ENCODE measurements around the gene DBF4B. TPM values are rescaled to one million over a fixed set of nuclear protein-coding genes. Genes with fewer than 3 reads are reported as not detected.
"Not testable (repeated sequence)": the region's sequence is repeated elsewhere in the genome, so short reads cannot be mapped to it uniquely, and the experiment has no call there.

The DBF4B gene
- 10 to 100 TPM in 3 of 8 experiments, 1 to 10 TPM in 5; 2.8 to 20.0 (median 6.1) TPM for total RNA-seq

- H3K27ac ChIP-seq: peak within 1 kb of the TSS; percentile 69 to 80
- H3K4me3 ChIP-seq: peak within 1 kb of the TSS; percentile 45 to 77 (median 54)
- H3K4me1 ChIP-seq (replicated peaks in 1 of 2): peaks cover 0 to 15% of the 10 kb centered on the region in 2 donors
- 0 to 2% (median 0%) methylated on average over 5 to 49 of the region's 52 CpGs; no CpG with 5 or more reads in 1 of the 10 experiments for WGBS, 10 experiments
- peak; percentile 80 to 92 (median 88) for ATAC-seq (replicated peaks in 6 of 8)
- in situ Hi-C loops (cut with MboI; ENCODE audit: low pct_unique_long_range_greater_than_20kb in 2 of 9, low sequenced_read_pairs in 9 of 9, unreplicated experiment in 9 of 9): no loop called here
These were observed at the start of gene DBF4B for GRCh38 chr17:44708401-44709263. Gene DBF4B, plus strand, starts transcription at chr17:44708665. Its CDS starts 156 bp downstream, at chr17:44708821.

- no peak for ATAC-seq (replicated peaks in 6 of 8)
- Histone ChIP-seq H3K4me1 (replicated peaks in 1 of 2) (no peaks in the 10 kb centered on the region), H3K4me3 (no peak overlapping the region), H3K27ac (no peak overlapping the region)
- WGBS, 10 experiments: 84 to 100% (median 100%) methylated on average over 1 to 2 of the region's 2 CpGs; no CpG with 5 or more reads in 4 of the 10 experiments
- in situ Hi-C loops (cut with MboI; ENCODE audit: low pct_unique_long_range_greater_than_20kb in 2 of 9, low sequenced_read_pairs in 9 of 9, unreplicated experiment in 9 of 9): loop anchor here in 1 of 9 experiments (25.0 kb wide), 1 partner anchor 250 kb away; no protein-coding TSS in a partner anchor
These were observed 46.6 kb upstream of the DBF4B start for GRCh38 chr17:44661835-44662234.

- Histone ChIP-seq H3K4me1 (replicated peaks in 1 of 2) (no peaks in the 10 kb centered on the region), H3K4me3 (no peak overlapping the region), H3K27ac (no peak overlapping the region)
- WGBS, 10 experiments: 25 to 91% (median 73%) methylated on average over 1 of the region's 1 CpG; no CpG with 5 or more reads in 2 of the 10 experiments
- in situ Hi-C loops (cut with MboI; ENCODE audit: low pct_unique_long_range_greater_than_20kb in 2 of 9, low sequenced_read_pairs in 9 of 9, unreplicated experiment in 9 of 9): loop anchor here in 1 of 9 experiments (25.0 kb wide), 1 partner anchor 251 kb away; no protein-coding TSS in a partner anchor
- no peak for ATAC-seq (replicated peaks in 6 of 8)
These were observed 45.4 kb upstream of the DBF4B start for GRCh38 chr17:44663095-44663494.

- WGBS, 10 experiments: 50 to 100% (median 90%) methylated on average over 1 of the region's 1 CpG; no CpG with 5 or more reads in 4 of the 10 experiments
- H3K4me1 ChIP-seq (replicated peaks in 1 of 2): no peaks in the 10 kb centered on the region
- no peak overlapping the region for H3K27ac ChIP-seq
- no peak for ATAC-seq (replicated peaks in 6 of 8)
- H3K4me3 ChIP-seq: no peak overlapping the region
- in situ Hi-C loops (cut with MboI; ENCODE audit: low pct_unique_long_range_greater_than_20kb in 2 of 9, low sequenced_read_pairs in 9 of 9, unreplicated experiment in 9 of 9): loop anchor here in 1 of 9 experiments (25.0 kb wide), 1 partner anchor 253 kb away; no protein-coding TSS in a partner anchor
These were observed 43.6 kb upstream of the DBF4B start for GRCh38 chr17:44664867-44665266.

- in situ Hi-C loops (cut with MboI; ENCODE audit: low pct_unique_long_range_greater_than_20kb in 2 of 9, low sequenced_read_pairs in 9 of 9, unreplicated experiment in 9 of 9): loop anchor here in 1 of 9 experiments (25.0 kb wide), 1 partner anchor 254 kb away; no protein-coding TSS in a partner anchor
- ATAC-seq (replicated peaks in 6 of 8): no peak
- Histone ChIP-seq H3K4me1 (replicated peaks in 1 of 2) (no peaks in the 10 kb centered on the region), H3K27ac (no peak overlapping the region), H3K4me3 (no peak overlapping the region)
- WGBS, 10 experiments: 60 to 100% (median 86%) methylated on average over 1 of the region's 1 CpG; no CpG with 5 or more reads in 1 of the 10 experiments
These were observed 42.5 kb upstream of the DBF4B start for GRCh38 chr17:44666006-44666405.

- no peak overlapping the region for H3K27ac ChIP-seq
- in situ Hi-C loops (cut with MboI; ENCODE audit: low pct_unique_long_range_greater_than_20kb in 2 of 9, low sequenced_read_pairs in 9 of 9, unreplicated experiment in 9 of 9): loop anchor here in 1 of 9 experiments (25.0 kb wide), 1 partner anchor 260 kb away; no protein-coding TSS in a partner anchor
- no peak overlapping the region for H3K4me3 ChIP-seq
- ATAC-seq (replicated peaks in 6 of 8): peak in 3 of 8 experiments; percentile 21 to 38 (median 36)
- no peaks in the 10 kb centered on the region for H3K4me1 ChIP-seq (replicated peaks in 1 of 2)
These were observed 35.9 kb upstream of the DBF4B start for GRCh38 chr17:44672479-44673093.

- no peak for ATAC-seq (replicated peaks in 6 of 8)
- H3K4me1 ChIP-seq (replicated peaks in 1 of 2): no peaks in the 10 kb centered on the region
- WGBS, 10 experiments: 77 to 100% (median 91%) methylated on average over 2 of the region's 2 CpGs; no CpG with 5 or more reads in 2 of the 10 experiments
- H3K27ac ChIP-seq: no peak overlapping the region
- in situ Hi-C loops (cut with MboI; ENCODE audit: low pct_unique_long_range_greater_than_20kb in 2 of 9, low sequenced_read_pairs in 9 of 9, unreplicated experiment in 9 of 9): loop anchor here in 1 of 9 experiments (25.0 kb wide), 1 partner anchor 262 kb away; no protein-coding TSS in a partner anchor
- H3K4me3 ChIP-seq: no peak overlapping the region
These were observed 34.6 kb upstream of the DBF4B start for GRCh38 chr17:44673893-44674292.

- in situ Hi-C loops (cut with MboI; ENCODE audit: low pct_unique_long_range_greater_than_20kb in 2 of 9, low sequenced_read_pairs in 9 of 9, unreplicated experiment in 9 of 9): no loop called here
- Histone ChIP-seq H3K27ac (no peak overlapping the region), H3K4me3 (no peak overlapping the region), H3K4me1 (replicated peaks in 1 of 2) (no peaks in the 10 kb centered on the region)
- WGBS, 10 experiments: 50 to 81% (median 53%) methylated on average over 2 of the region's 2 CpGs; no CpG with 5 or more reads in 4 of the 10 experiments
- peak in 3 of 8 experiments; percentile 77 to 87 (median 85) for ATAC-seq (replicated peaks in 6 of 8)
These were observed 31.3 kb upstream of the DBF4B start for GRCh38 chr17:44677136-44677535.

- ATAC-seq (replicated peaks in 6 of 8); in situ Hi-C loops (cut with MboI; ENCODE audit: low pct_unique_long_range_greater_than_20kb in 2 of 9, low sequenced_read_pairs in 9 of 9, unreplicated experiment in 9 of 9); H3K4me3 ChIP-seq; H3K4me1 ChIP-seq (replicated peaks in 1 of 2); H3K27ac ChIP-seq: not testable (repeated sequence)
- WGBS, 10 experiments: 76 to 100% (median 95%) methylated on average over 1 to 4 of the region's 4 CpGs
These were observed 25.2 kb upstream of the DBF4B start for GRCh38 chr17:44683303-44683702.

- Histone ChIP-seq H3K4me1 (replicated peaks in 1 of 2) (peaks cover 8 to 11% of the 10 kb centered on the region in 2 donors), H3K27ac (no peak overlapping the region), H3K4me3 (no peak overlapping the region)
- WGBS, 10 experiments: 18 to 100% (median 94%) methylated on average over 1 of the region's 1 CpG; no CpG with 5 or more reads in 4 of the 10 experiments
- no peak for ATAC-seq (replicated peaks in 6 of 8)
- in situ Hi-C loops (cut with MboI; ENCODE audit: low pct_unique_long_range_greater_than_20kb in 2 of 9, low sequenced_read_pairs in 9 of 9, unreplicated experiment in 9 of 9): no loop called here
These were observed 20.7 kb upstream of the DBF4B start for GRCh38 chr17:44687756-44688155.

GRCh38 chr17:44688200-44688599, 20.3 kb upstream of the DBF4B start:
- ATAC-seq (replicated peaks in 6 of 8): no peak
- in situ Hi-C loops (cut with MboI; ENCODE audit: low pct_unique_long_range_greater_than_20kb in 2 of 9, low sequenced_read_pairs in 9 of 9, unreplicated experiment in 9 of 9): no loop called here
- peak overlapping the region in 3 of 5 donors; percentile 78 to 86 (median 85) for H3K4me3 ChIP-seq

GRCh38 chr17:44688675-44689476, 19.6 kb upstream of the DBF4B start:
- in situ Hi-C loops (cut with MboI; ENCODE audit: low pct_unique_long_range_greater_than_20kb in 2 of 9, low sequenced_read_pairs in 9 of 9, unreplicated experiment in 9 of 9): no loop called here
- peak in 3 of 8 experiments; percentile 3 to 5 (median 3) for ATAC-seq (replicated peaks in 6 of 8)
- WGBS, 10 experiments: 0 to 11% (median 1%) methylated on average over 2 to 10 of the region's 13 CpGs; no CpG with 5 or more reads in 2 of the 10 experiments
- Histone ChIP-seq H3K27ac (peak overlapping the region; percentile 72 to 88), H3K4me3 (peak overlapping the region; percentile 68 to 87 (median 85)), H3K4me1 (replicated peaks in 1 of 2) (peaks cover 8 to 11% of the 10 kb centered on the region in 2 donors)

More at GRCh38 chr17:44688200-44688599, 20.3 kb upstream of the DBF4B start:
- Histone ChIP-seq H3K4me1 (replicated peaks in 1 of 2) (peaks cover 8 to 11% of the 10 kb centered on the region in 2 donors), H3K27ac (no peak overlapping the region)
- WGBS, 10 experiments: 0 to 100% (median 50%) methylated on average over 1 to 2 of the region's 2 CpGs; no CpG with 5 or more reads in 5 of the 10 experiments
